Fibroblast of gingiva (primary cell): ENCODE data around the gene PLA2G2D.
A peak's percentile ranks its signal among the peaks of the same experiment; 100 is the strongest.

ENCODE experiments used
- DNase-seq: peaks from one replicate; pipeline ENCODE4 v3.0.0-alpha.2; 2011; ENCODE audit warnings: low read depth

PLA2G2D gene

GRCh38 chr1:20119347-20119746 is at the start of gene PLA2G2D:
TSS of gene PLA2G2D (minus strand) at chr1:20119536. CDS start at chr1:20119498, 38 bp downstream.
- no peak for DNase-seq

- DNase-seq: no peak
These were observed 49.5 kb upstream of the PLA2G2D start for GRCh38 chr1:20168564-20169491.

GRCh38 chr1:20167126-20167525 is 47.8 kb upstream of the PLA2G2D start:
- DNase-seq: no peak

GRCh38 chr1:20166051-20166450 is 46.7 kb upstream of the PLA2G2D start:
- DNase-seq: no peak

GRCh38 chr1:20165522-20165951 is 46.2 kb upstream of the PLA2G2D start:
- DNase-seq: no peak

GRCh38 chr1:20164694-20165202 is 45.4 kb upstream of the PLA2G2D start:
- no peak for DNase-seq

GRCh38 chr1:20160034-20160433 is 40.7 kb upstream of the PLA2G2D start:
- no peak for DNase-seq

GRCh38 chr1:20158358-20159070 is 39.2 kb upstream of the PLA2G2D start:
- no peak for DNase-seq

- no peak for DNase-seq
These were observed 35.0 kb upstream of the PLA2G2D start for GRCh38 chr1:20154301-20154831.

- DNase-seq: peak; percentile 29
These were observed 33.7 kb upstream of the PLA2G2D start for GRCh38 chr1:20153000-20153418.

GRCh38 chr1:20152599-20152930 is 33.2 kb upstream of the PLA2G2D start:
- DNase-seq: no peak

GRCh38 chr1:20151906-20152598 is 32.7 kb upstream of the PLA2G2D start:
- DNase-seq: peak; percentile 73

GRCh38 chr1:20150969-20151368 is 31.6 kb upstream of the PLA2G2D start:
- DNase-seq: no peak

GRCh38 chr1:20150326-20150705 is 31.0 kb upstream of the PLA2G2D start:
- DNase-seq: no peak

- no peak for DNase-seq
These were observed 30.4 kb upstream of the PLA2G2D start for GRCh38 chr1:20149601-20150325.

GRCh38 chr1:20148571-20149500 is 29.5 kb upstream of the PLA2G2D start:
- DNase-seq: no peak

- no peak for DNase-seq
These were observed 28.7 kb upstream of the PLA2G2D start for GRCh38 chr1:20147846-20148570.

- DNase-seq: no peak
These were observed 24.6 kb upstream of the PLA2G2D start for GRCh38 chr1:20143734-20144565.

GRCh38 chr1:20143318-20143717 is 24.0 kb upstream of the PLA2G2D start:
- DNase-seq: no peak
